A673 (cell line): Measurements from ENCODE around the gene TET3.

Experiments
- EZH2 ChIP-seq: fragments of 200-600 bp; sonication (generic); IDR thresholded peaks from 2 replicates; pipeline ENCODE4 v1.6.1; 2017; ENCODE audit warnings: borderline replicate concordance, low read depth, mild to moderate bottlenecking, mixed read lengths, antibody characterized with exemption, low read length; ENCODE audit not compliant: poor library complexity, severe bottlenecking
- TF ChIP-seq, protein P1 (sequence below): fragments of 300-800, 200-600 bp; sonication (generic); conservative IDR thresholded peaks from 2 replicates; pipeline ENCODE4 v1.5.1; 2017; ENCODE audit warnings: low read depth, mild to moderate bottlenecking, antibody characterized with exemption, low read length, moderate library complexity, mixed read lengths

DNA sequence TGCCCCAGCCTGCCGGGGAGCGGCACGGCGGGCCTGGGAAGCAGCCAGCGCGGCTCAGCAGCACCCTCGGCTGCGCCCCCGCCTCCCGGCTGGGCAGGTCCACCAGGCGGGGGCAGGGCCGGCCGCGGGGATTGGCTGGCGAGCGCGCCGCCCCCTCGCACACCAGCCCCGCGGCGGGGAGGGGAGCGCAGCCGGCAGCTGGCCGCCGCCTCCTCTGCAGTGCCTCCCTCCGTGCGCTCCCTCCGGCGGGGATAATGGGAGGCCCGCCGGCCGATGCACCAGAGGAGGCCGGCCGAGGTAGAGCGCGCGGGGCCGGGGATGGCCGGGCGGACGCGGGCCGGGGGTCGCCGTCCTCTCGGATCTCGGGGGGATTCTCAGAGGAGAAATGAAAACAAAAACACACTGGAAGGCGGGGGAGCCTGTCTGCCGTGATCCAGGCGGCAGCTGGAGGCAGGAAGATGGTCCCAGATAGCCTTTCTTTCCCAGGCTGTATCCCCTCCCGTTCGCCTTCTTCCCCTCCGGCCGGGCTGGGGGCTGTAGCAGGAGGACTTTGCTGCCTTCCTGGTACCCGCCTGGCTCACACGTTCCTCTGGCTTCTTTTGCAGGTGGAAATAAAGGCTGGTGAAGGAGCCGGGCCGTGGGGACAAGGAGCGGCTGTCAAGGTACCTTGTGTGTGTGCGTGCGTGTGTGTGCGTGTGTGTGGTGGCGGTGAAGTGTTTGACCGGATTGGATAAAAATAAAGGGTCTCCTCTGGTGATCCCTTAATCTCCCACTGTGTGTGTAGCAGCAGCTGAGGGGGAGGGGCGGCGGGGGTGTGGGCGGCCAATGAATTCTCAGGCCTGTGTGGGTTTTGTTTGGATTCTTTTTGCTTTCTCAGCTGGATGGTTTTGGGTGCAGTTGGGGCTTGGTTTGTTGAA, 18.1 kb downstream of the TET3 start:
- TF ChIP-seq, protein P1, sequence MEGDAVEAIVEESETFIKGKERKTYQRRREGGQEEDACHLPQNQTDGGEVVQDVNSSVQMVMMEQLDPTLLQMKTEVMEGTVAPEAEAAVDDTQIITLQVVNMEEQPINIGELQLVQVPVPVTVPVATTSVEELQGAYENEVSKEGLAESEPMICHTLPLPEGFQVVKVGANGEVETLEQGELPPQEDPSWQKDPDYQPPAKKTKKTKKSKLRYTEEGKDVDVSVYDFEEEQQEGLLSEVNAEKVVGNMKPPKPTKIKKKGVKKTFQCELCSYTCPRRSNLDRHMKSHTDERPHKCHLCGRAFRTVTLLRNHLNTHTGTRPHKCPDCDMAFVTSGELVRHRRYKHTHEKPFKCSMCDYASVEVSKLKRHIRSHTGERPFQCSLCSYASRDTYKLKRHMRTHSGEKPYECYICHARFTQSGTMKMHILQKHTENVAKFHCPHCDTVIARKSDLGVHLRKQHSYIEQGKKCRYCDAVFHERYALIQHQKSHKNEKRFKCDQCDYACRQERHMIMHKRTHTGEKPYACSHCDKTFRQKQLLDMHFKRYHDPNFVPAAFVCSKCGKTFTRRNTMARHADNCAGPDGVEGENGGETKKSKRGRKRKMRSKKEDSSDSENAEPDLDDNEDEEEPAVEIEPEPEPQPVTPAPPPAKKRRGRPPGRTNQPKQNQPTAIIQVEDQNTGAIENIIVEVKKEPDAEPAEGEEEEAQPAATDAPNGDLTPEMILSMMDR: no peak
- TF ChIP-seq EZH2: no peak
